ENCODE data around the gene FAM20B. TPM values are rescaled to one million over a fixed set of nuclear protein-coding genes. Genes with fewer than 3 reads are reported as not detected.

The FAM20B gene
- polyA plus RNA-seq, 3 donors, result 7.1 to 17.4 (median 15.5) TPM

- WGBS, 3 donors, result 99% methylated on average over 5 of the region's 5 CpGs
- H3K27ac ChIP-seq (ENCODE audit: low read depth, low read length), result no peak overlapping the region
Observed at GRCh38 chr1:179042700-179043099, 17.0 kb downstream of the FAM20B start.

- 91 to 99% (median 96%) methylated on average over 4 of the region's 4 CpGs for WGBS, 3 donors
- H3K27ac ChIP-seq (ENCODE audit: low read depth, low read length), result no peak overlapping the region
Observed at GRCh38 chr1:179043266-179043665, 17.6 kb downstream of the FAM20B start.

- WGBS, 3 donors, result 95 to 98% (median 98%) methylated on average over 5 of the region's 5 CpGs
- no peak overlapping the region for H3K27ac ChIP-seq (ENCODE audit: low read depth, low read length)
Observed at GRCh38 chr1:179043907-179044306, 18.2 kb downstream of the FAM20B start.

- WGBS, 3 donors, result 87 to 93% (median 88%) methylated on average over 14 of the region's 14 CpGs
Observed at GRCh38 chr1:179046808-179047635, 21.3 kb downstream of the FAM20B start.

GRCh38 chr1:179047636-179047997 lies 21.9 kb downstream of the FAM20B start:
- H3K27ac ChIP-seq (ENCODE audit: low read depth, low read length), result no peak overlapping the region

More at GRCh38 chr1:179046808-179047635, 21.3 kb downstream of the FAM20B start:
- H3K27ac ChIP-seq (ENCODE audit: low read depth, low read length), result no peak overlapping the region

- 95 to 100% (median 96%) methylated on average over 1 of the region's 1 CpG for WGBS, 3 donors
- no peak overlapping the region for H3K27ac ChIP-seq (ENCODE audit: low read depth, low read length)
Observed at GRCh38 chr1:179048339-179049124, 22.8 kb downstream of the FAM20B start.

- H3K27ac ChIP-seq (ENCODE audit: low read depth, low read length), result no peak overlapping the region
- WGBS, 3 donors, result 72 to 91% (median 86%) methylated on average over 2 of the region's 2 CpGs
Observed at GRCh38 chr1:179052776-179053175, 27.1 kb downstream of the FAM20B start.

GRCh38 chr1:179053486-179053885 lies 27.8 kb downstream of the FAM20B start:
- 83 to 90% (median 84%) methylated on average over 2 of the region's 2 CpGs for WGBS, 3 donors
- no peak overlapping the region for H3K27ac ChIP-seq (ENCODE audit: low read depth, low read length)

- WGBS, 3 donors, result 96 to 100% (median 98%) methylated on average over 2 of the region's 2 CpGs
- H3K27ac ChIP-seq (ENCODE audit: low read depth, low read length), result no peak overlapping the region
Observed at GRCh38 chr1:179055937-179056336, 30.2 kb downstream of the FAM20B start.

GRCh38 chr1:179058487-179059483 lies 33.1 kb downstream of the FAM20B start:
- 88 to 94% (median 93%) methylated on average over 3 of the region's 3 CpGs for WGBS, 3 donors
- H3K27ac ChIP-seq (ENCODE audit: low read depth, low read length), result no peak overlapping the region

- WGBS, 3 donors, result 89 to 96% (median 94%) methylated on average over 8 of the region's 8 CpGs
Observed at GRCh38 chr1:179061360-179062282, 35.9 kb downstream of the FAM20B start.

GRCh38 chr1:179066471-179066870 lies 40.8 kb downstream of the FAM20B start:
- 94 to 98% (median 95%) methylated on average over 4 of the region's 4 CpGs for WGBS, 3 donors
- H3K27ac ChIP-seq (ENCODE audit: low read depth, low read length), result no peak overlapping the region

More at GRCh38 chr1:179061360-179062282, 35.9 kb downstream of the FAM20B start:
- H3K27ac ChIP-seq (ENCODE audit: low read depth, low read length), result no peak overlapping the region

- 74 to 84% (median 81%) methylated on average over 7 of the region's 7 CpGs for WGBS, 3 donors
- H3K27ac ChIP-seq (ENCODE audit: low read depth, low read length), result no peak overlapping the region
Observed at GRCh38 chr1:179077396-179077795, 51.7 kb downstream of the FAM20B start.

- no peak overlapping the region for H3K27ac ChIP-seq (ENCODE audit: low read depth, low read length)
- WGBS, 3 donors, result 45 to 53% (median 53%) methylated on average over 17 to 18 of the region's 18 CpGs
Observed at GRCh38 chr1:179079113-179079761, 53.5 kb downstream of the FAM20B start.

- 26 to 40% (median 36%) methylated on average over 18 of the region's 18 CpGs for WGBS, 3 donors
- no peak overlapping the region for H3K27ac ChIP-seq (ENCODE audit: low read depth, low read length)
Observed at GRCh38 chr1:179080866-179081686, 55.4 kb downstream of the FAM20B start.

- no peak within 1 kb of the TSS for H3K27ac ChIP-seq (ENCODE audit: low read depth, low read length)
Observed at GRCh38 chr1:179081687-179082332, 56.1 kb downstream of the FAM20B start, which contains the start of gene TOR3A. TSS of gene TOR3A (plus strand) at chr1:179082070. CDS start at chr1:179082129, 59 bp downstream.

More at GRCh38 chr1:179081687-179082332, 56.1 kb downstream of the FAM20B start, which contains the start of gene TOR3A:
- 0% methylated on average over 50 to 51 of the region's 51 CpGs for WGBS, 3 donors
